ENCODE data around the gene SEMA5A.

The SEMA5A gene

GRCh38 chr5:9231842-9232241 is 314.0 kb downstream of the SEMA5A start:
- Mint-ChIP-seq H3K27ac (no peak overlapping the region), H3K27me3 (no peaks in the 10 kb centered on the region), H3K4me3 (no peak overlapping the region), H3K9me3 (peaks cover 8 to 31% of the 10 kb centered on the region in 2 donors), H3K4me1 (ENCODE audit: low read depth in 2 of 2) (no peaks in the 10 kb centered on the region), H3K36me3 (ENCODE audit: insufficient read depth) (no peaks in the 10 kb centered on the region)
- no peak for DNase-seq
- no peak for ATAC-seq (replicated peaks)

- DNase-seq: no peak
- H3K27ac Mint-ChIP-seq: no peak overlapping the region
- peaks cover 8 to 25% of the 10 kb centered on the region in 2 donors for H3K9me3 Mint-ChIP-seq
- no peak overlapping the region for H3K4me3 Mint-ChIP-seq
- no peaks in the 10 kb centered on the region for H3K36me3 Mint-ChIP-seq (ENCODE audit: insufficient read depth)
- H3K27me3 Mint-ChIP-seq: no peaks in the 10 kb centered on the region
- ATAC-seq (replicated peaks): no peak
- H3K4me1 Mint-ChIP-seq (ENCODE audit: low read depth in 2 of 2): no peaks in the 10 kb centered on the region
These were observed 315.5 kb downstream of the SEMA5A start for GRCh38 chr5:9230355-9230754.

GRCh38 chr5:9226016-9226536 is 319.8 kb downstream of the SEMA5A start:
- ATAC-seq (replicated peaks) (no peak), DNase-seq (no peak)
- H3K9me3 Mint-ChIP-seq: peaks cover 15 to 22% of the 10 kb centered on the region in 2 donors
- H3K4me3 Mint-ChIP-seq: no peak overlapping the region
- no peaks in the 10 kb centered on the region for H3K4me1 Mint-ChIP-seq (ENCODE audit: low read depth in 2 of 2)
- H3K27ac Mint-ChIP-seq: no peak overlapping the region
- H3K36me3 Mint-ChIP-seq (ENCODE audit: insufficient read depth): no peaks in the 10 kb centered on the region
- H3K27me3 Mint-ChIP-seq: no peaks in the 10 kb centered on the region

- no peaks in the 10 kb centered on the region for H3K4me1 Mint-ChIP-seq (ENCODE audit: low read depth in 2 of 2)
- no peak for DNase-seq
- H3K27ac Mint-ChIP-seq: no peak overlapping the region
- H3K9me3 Mint-ChIP-seq: peaks cover 0 to 12% of the 10 kb centered on the region in 2 donors
- no peaks in the 10 kb centered on the region for H3K27me3 Mint-ChIP-seq
- no peak overlapping the region for H3K4me3 Mint-ChIP-seq
- no peaks in the 10 kb centered on the region for H3K36me3 Mint-ChIP-seq (ENCODE audit: insufficient read depth)
- ATAC-seq (replicated peaks): no peak
These were observed 323.6 kb downstream of the SEMA5A start for GRCh38 chr5:9222054-9222976.

GRCh38 chr5:9218358-9218757 is 327.5 kb downstream of the SEMA5A start:
- H3K9me3 Mint-ChIP-seq: peaks cover 17 to 23% of the 10 kb centered on the region in 2 donors
- H3K27me3 Mint-ChIP-seq: no peaks in the 10 kb centered on the region
- no peaks in the 10 kb centered on the region for H3K36me3 Mint-ChIP-seq (ENCODE audit: insufficient read depth)
- ATAC-seq (replicated peaks) (no peak), DNase-seq (no peak)
- H3K27ac Mint-ChIP-seq: no peak overlapping the region
- no peak overlapping the region for H3K4me3 Mint-ChIP-seq
- no peaks in the 10 kb centered on the region for H3K4me1 Mint-ChIP-seq (ENCODE audit: low read depth in 2 of 2)

- no peaks in the 10 kb centered on the region for H3K4me1 Mint-ChIP-seq (ENCODE audit: low read depth in 2 of 2)
- DNase-seq: no peak
- no peaks in the 10 kb centered on the region for H3K27me3 Mint-ChIP-seq
- no peak overlapping the region for H3K4me3 Mint-ChIP-seq
- H3K9me3 Mint-ChIP-seq: peaks cover 7 to 27% of the 10 kb centered on the region in 2 donors
- no peak overlapping the region for H3K27ac Mint-ChIP-seq
- no peak for ATAC-seq (replicated peaks)
- H3K36me3 Mint-ChIP-seq (ENCODE audit: insufficient read depth): no peaks in the 10 kb centered on the region
These were observed 333.3 kb downstream of the SEMA5A start for GRCh38 chr5:9212605-9213004.

GRCh38 chr5:9209846-9210492 is 335.9 kb downstream of the SEMA5A start:
- Mint-ChIP-seq H3K4me3 (no peak overlapping the region), H3K27ac (no peak overlapping the region), H3K9me3 (peaks cover 7 to 14% of the 10 kb centered on the region in 2 donors), H3K27me3 (no peaks in the 10 kb centered on the region), H3K4me1 (ENCODE audit: low read depth in 2 of 2) (no peaks in the 10 kb centered on the region), H3K36me3 (ENCODE audit: insufficient read depth) (no peaks in the 10 kb centered on the region)
- no peak for ATAC-seq (replicated peaks)
- DNase-seq: no peak

- H3K36me3 Mint-ChIP-seq (ENCODE audit: insufficient read depth): no peaks in the 10 kb centered on the region
- no peak overlapping the region for H3K27ac Mint-ChIP-seq
- H3K27me3 Mint-ChIP-seq: no peaks in the 10 kb centered on the region
- H3K9me3 Mint-ChIP-seq: no peaks in the 10 kb centered on the region
- H3K4me3 Mint-ChIP-seq: no peak overlapping the region
- DNase-seq: no peak
- ATAC-seq (replicated peaks): no peak
- no peaks in the 10 kb centered on the region for H3K4me1 Mint-ChIP-seq (ENCODE audit: low read depth in 2 of 2)
These were observed 338.0 kb downstream of the SEMA5A start for GRCh38 chr5:9207817-9208418.

- H3K9me3 Mint-ChIP-seq: peaks cover 6 to 9% of the 10 kb centered on the region in 2 donors
- DNase-seq (no peak), ATAC-seq (replicated peaks) (no peak)
- H3K27me3 Mint-ChIP-seq: no peaks in the 10 kb centered on the region
- no peak overlapping the region for H3K4me3 Mint-ChIP-seq
- H3K4me1 Mint-ChIP-seq (ENCODE audit: low read depth in 2 of 2): no peaks in the 10 kb centered on the region
- H3K27ac Mint-ChIP-seq: no peak overlapping the region
- no peaks in the 10 kb centered on the region for H3K36me3 Mint-ChIP-seq (ENCODE audit: insufficient read depth)
These were observed 343.2 kb downstream of the SEMA5A start for GRCh38 chr5:9202636-9203035.

- no peak overlapping the region for H3K27ac Mint-ChIP-seq
- DNase-seq (no peak), ATAC-seq (replicated peaks) (no peak)
- no peak overlapping the region for H3K4me3 Mint-ChIP-seq
- no peaks in the 10 kb centered on the region for H3K27me3 Mint-ChIP-seq
- H3K9me3 Mint-ChIP-seq: peaks cover 6 to 9% of the 10 kb centered on the region in 2 donors
- no peaks in the 10 kb centered on the region for H3K4me1 Mint-ChIP-seq (ENCODE audit: low read depth in 2 of 2)
- H3K36me3 Mint-ChIP-seq (ENCODE audit: insufficient read depth): no peaks in the 10 kb centered on the region
These were observed 344.1 kb downstream of the SEMA5A start for GRCh38 chr5:9201761-9202160.

- ATAC-seq (replicated peaks): no peak
These were observed 344.9 kb downstream of the SEMA5A start for GRCh38 chr5:9201011-9201410.

GRCh38 chr5:9198394-9198793 is 347.5 kb downstream of the SEMA5A start:
- no peaks in the 10 kb centered on the region for H3K36me3 Mint-ChIP-seq (ENCODE audit: insufficient read depth)
- H3K27ac Mint-ChIP-seq: no peak overlapping the region
- peaks cover 6 to 11% of the 10 kb centered on the region in 2 donors for H3K9me3 Mint-ChIP-seq
- no peak for DNase-seq
- no peaks in the 10 kb centered on the region for H3K27me3 Mint-ChIP-seq
- H3K4me1 Mint-ChIP-seq (ENCODE audit: low read depth in 2 of 2): no peaks in the 10 kb centered on the region
- ATAC-seq (replicated peaks): no peak
- H3K4me3 Mint-ChIP-seq: no peak overlapping the region

More at GRCh38 chr5:9201011-9201410, 344.9 kb downstream of the SEMA5A start:
- Mint-ChIP-seq H3K4me1 (ENCODE audit: low read depth in 2 of 2) (no peaks in the 10 kb centered on the region), H3K9me3 (peaks cover 6 to 11% of the 10 kb centered on the region in 2 donors), H3K36me3 (ENCODE audit: insufficient read depth) (no peaks in the 10 kb centered on the region), H3K4me3 (no peak overlapping the region), H3K27ac (no peak overlapping the region), H3K27me3 (no peaks in the 10 kb centered on the region)
- DNase-seq: no peak

GRCh38 chr5:9197881-9198260 is 348.0 kb downstream of the SEMA5A start:
- H3K9me3 Mint-ChIP-seq: peaks cover 6 to 11% of the 10 kb centered on the region in 2 donors
- DNase-seq (no peak), ATAC-seq (replicated peaks) (no peak)
- H3K27me3 Mint-ChIP-seq: no peaks in the 10 kb centered on the region
- H3K27ac Mint-ChIP-seq: no peak overlapping the region
- no peaks in the 10 kb centered on the region for H3K36me3 Mint-ChIP-seq (ENCODE audit: insufficient read depth)
- no peaks in the 10 kb centered on the region for H3K4me1 Mint-ChIP-seq (ENCODE audit: low read depth in 2 of 2)
- H3K4me3 Mint-ChIP-seq: no peak overlapping the region
